ENCODE measurements around the gene COPS9.

The COPS9 gene

DNA sequence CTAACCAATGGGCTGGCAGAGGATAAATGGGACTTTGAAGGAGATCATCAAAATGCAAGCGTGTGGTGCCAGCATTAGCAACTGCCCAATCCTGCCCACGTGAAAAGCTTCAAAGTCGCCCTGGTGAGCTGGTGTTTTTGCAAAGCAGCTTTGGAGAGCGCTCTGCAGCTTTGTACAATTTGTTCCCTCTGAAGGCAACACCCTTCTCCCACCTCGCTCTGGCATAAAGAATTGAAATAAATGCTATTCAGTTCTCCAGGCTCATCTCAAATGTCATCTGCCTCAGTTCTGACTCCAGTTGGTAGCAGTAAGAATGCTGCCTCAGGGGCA, 3.5 kb downstream of the COPS9 start:
- DNase-seq, result no peak

DNA sequence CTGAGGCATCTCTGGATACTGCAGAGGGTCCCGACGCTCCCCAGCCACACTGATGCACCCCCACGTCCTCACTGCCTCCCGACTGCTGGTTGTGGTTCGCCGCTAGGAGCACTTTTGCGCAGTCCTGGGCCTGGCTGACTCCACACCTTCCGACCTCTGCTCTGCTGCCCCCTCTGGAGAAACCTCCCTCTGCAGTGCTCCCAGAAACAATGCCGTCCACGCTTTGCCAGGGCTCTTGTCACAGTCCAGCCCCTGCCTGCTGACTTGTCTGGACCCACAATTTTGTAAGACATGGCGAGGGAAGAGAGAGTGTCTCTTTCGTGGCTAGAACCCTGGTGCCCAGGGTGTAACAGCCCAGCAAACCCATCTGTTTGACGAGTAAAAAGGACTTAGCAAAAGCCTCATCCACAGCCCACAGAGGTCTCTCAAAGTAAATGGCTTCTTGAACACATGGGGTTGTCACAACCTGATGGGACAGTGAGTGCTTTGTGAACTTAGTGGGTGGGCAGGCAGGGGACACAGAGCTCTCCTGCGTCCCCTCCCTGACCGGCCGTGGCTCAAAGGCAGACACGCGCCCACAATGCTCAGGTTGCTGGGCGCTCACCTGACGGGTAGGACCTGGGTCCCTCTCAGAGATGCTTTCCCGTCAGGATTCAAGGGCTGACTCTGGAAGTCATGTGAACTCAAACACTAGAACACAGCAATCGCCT, 4.0 kb downstream of the COPS9 start:
- no peak for DNase-seq

DNA sequence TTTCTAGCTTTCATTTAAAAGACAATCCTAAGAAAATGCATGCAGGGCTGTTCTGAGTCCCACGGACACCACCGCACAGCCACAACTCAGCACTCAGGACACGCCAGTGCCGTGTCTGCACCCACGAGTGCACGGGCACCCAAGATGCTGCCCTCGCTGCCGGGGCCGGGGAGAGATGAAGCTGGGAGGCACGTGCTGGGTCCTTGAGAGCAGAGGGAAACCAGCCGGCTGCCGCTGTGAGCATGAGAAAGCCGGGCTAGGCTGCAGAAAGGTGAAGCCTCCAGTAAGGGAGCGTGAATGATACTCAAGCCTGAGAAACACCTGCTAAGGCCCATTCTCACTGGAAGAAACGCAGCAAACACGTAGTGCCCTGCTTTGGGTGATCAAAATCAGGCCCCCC, 4.8 kb downstream of the COPS9 start:
- no peak for DNase-seq

DNA sequence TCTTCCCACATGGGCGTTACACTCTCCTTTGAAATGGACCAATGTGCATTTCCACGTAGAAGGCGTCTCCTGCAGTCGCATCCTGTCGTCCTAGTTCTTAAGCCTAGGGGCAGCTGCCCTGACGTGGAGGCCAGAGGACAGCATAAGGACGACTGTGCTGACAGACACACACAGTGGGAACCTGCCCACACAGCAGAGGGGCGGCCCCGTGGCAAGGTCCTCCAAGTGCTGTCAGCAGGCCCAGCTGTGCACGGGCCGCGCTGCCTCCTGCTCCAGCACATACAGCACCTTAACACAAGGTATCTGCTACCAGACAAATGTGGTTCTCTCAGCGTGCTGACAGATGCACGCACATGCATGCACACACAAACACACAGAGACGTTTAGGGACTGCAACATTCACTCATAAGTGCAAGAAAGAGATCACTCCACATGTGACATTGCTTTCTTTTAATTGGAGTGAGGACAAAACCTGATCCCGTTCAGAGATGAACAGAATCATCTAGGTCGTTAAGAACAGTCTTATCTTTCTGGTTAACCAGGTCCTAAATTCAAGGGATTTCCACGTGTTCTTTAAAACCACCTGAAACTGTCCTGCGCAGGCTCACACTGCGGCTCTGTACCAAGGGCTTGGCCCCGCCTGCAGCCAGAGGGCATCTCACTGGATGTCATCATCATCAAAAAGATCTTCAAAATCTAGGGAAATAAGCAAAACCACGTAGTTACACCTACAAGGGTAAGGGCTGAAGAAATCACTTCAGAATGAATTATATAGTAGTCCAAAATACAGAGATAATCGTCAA, 5.5 kb downstream of the COPS9 start:
- no peak for DNase-seq

DNA sequence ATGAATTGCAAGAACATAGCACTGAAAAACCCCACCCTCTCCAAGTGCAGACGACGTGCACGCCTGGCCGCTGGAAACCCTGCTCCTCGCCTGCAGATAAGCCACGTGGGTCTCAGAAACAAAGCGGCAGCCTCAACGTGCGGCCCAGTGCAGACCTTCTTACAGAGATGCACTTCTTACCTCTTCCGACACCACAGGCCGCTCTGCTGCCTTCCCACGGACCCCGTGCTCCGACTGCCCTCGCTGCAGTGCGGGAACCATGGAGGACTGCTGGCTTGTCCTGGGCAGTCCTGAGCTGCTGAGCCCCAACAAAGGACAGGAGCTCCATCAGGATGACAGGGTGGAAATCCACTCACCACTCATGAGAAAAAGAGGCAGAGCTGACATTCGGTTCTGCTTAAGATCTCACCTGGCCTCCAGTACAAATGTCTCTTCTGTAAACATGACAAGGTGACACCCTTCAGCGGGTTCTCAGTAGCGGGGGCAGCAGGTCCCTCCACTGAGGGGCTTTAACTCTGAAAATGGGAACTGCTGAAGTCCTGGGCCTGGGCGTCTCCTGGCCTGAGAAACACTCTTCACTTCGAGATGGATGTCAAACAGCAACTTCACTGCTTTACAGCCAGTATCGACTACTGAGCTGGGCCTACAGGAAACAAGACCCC, 6.2 kb downstream of the COPS9 start:
- DNase-seq, result no peak

DNA sequence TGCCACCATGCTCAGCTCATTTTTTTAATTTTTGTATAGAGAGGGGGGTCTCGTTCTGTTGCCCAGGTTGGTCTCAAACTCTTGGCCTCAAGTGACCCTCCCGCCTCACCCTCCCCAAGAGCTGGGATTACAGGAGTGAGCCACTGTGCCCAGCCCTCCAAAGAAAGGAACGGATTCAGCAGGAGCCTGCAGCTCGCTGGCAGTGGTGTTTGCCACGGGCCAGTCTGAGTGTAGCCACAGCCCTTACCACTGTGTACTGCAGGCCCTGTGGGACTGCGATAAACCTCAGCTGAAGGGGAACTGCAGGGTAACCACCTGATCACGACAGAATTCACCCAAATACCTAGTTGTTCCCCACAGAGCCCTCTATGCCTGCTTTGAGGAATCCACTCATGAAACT, 6.8 kb downstream of the COPS9 start:
- DNase-seq, result no peak

DNA sequence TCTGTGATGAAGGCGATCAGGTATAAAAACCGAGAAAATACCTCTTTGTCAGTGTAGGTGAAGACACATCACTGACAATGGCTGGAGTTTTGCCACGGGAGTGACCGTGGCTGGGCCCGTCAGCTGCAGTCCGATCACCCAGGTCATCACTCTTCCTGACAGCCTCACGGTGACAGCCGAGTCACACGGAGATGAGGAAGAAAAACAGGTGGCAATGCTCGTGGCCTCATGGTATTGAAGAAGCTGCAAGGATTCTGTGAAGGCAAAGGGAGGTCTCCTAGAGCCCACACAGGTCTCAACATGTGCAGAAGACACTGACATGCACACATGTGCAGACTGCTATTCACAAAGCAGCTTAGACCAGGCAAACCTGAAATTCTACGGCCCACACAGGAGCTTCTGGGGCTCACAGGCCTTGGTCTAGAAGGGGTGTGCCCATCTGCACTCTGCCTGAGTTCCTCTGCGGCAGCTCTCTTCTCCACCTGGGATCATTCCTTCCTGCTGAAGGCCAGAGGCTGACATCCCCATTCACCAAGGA, 7.4 kb downstream of the COPS9 start:
- no peak for DNase-seq

DNA sequence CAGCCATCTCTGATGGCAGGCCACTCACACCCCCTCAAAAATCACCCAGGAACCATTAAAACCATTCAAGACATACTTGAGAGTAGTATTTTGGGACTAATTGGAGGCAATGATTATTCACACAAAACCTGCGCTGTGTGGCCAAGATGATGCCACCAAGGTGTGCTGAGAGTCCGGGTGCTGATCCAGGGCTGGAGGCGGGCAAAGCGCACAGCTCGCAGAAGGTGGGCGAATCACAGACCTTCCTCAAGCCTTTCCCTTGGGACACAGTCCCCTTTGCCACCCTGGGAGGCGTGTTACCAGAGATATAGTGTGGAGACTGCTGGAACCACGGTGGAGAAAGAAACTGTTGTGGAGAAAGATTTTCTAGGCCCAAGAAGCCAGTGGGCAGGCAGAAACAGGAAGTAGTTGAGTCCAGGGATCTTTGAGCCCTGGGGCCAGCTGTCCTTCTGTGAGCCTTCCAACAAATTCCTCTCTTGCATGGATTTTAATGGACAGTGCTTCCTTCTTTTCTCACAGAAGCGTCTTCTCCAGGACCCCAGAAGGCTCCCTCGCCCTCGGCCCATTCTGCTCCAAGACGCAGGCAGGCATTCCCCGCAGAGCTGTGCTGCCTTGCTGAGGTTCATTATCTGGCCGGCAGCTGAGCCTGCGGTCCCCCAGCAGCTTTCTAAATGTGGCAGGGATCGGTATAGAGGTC, 8.0 kb downstream of the COPS9 start:
- DNase-seq, result no peak

DNA sequence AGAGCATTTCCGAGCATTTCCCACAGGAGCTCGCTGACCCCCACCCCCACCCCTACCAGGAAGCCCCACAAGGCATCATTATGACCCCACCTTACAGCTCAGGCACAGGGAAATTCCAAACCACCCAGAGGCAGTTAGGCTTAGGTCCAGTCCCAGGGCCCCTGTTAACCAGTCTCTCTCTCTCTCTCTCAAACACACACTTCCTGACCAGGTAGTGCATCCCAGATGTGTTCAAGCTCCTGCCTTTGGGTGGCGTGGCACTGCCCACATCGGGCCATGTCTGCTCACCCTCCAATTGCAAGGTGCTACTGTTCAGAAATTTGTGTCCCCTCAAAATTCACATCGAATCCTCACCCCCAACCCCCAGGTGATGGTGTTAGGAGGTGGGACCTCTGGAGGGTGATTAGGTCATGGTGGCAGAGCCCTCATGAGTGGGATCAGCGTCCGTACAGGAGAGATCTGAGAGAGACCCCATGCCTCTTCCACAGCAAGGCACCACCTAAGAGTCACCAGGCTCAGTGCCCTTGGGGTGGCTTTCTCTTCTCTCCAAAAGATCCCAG, 8.8 kb downstream of the COPS9 start:
- no peak for DNase-seq

DNA sequence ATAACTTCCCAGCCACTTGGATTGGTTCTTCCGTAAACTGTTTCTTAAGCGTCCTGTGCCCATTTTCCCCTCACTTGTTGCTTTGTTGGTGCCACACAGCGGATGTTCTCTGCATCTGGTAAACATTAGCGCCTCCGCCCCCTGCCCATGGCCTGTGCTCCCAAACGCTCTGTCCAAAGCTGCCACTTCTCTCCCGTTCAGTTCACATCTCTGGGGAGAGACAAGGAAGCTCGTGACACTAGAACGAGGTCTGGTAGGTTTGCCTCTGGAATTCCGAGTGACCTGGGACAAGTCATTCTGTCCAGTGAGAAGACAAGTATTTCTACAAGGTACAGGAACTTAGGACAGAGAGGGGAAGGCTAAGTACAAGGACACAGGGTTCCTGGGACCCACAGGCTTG, 9.4 kb downstream of the COPS9 start:
- no peak for DNase-seq

DNA sequence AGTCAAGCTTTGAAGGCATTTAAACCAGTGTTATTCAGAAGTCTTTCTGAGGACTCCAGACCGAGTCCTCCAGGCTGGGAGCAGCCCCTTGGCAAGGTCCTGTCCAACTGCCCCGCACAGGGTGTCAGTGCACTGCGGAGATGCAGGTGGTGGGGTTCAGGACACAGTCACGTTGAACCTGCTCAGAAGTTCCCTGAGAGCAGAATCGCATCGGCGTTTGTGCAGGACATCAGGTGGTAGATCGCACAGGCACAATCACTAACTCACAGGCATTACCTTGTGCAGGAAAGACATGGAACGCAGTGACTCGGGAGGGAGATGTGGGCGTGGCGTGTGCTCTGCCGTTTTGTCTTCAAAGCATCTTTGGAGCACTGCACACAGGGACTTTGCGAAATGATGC, 10.4 kb downstream of the COPS9 start:
- no peak for DNase-seq

DNA sequence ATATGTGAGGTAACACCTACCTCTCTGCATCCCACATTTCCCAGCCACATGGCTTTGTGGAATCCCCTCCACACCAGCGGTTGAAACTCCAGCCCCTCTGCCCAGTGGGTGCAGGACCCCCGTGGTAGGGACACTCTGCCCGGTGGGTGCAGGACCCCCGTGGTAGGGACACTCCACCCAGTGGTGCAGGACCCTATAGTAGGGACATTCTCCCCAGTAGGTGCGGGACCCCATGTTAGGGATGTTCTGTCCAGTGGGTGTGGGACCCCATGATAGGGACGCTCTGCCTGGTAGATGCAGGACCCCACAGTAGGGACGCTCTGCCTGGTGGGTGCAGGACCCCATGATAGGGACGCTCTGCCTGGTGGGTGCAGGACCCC, 11.5 kb downstream of the COPS9 start:
- no peak for DNase-seq

DNA sequence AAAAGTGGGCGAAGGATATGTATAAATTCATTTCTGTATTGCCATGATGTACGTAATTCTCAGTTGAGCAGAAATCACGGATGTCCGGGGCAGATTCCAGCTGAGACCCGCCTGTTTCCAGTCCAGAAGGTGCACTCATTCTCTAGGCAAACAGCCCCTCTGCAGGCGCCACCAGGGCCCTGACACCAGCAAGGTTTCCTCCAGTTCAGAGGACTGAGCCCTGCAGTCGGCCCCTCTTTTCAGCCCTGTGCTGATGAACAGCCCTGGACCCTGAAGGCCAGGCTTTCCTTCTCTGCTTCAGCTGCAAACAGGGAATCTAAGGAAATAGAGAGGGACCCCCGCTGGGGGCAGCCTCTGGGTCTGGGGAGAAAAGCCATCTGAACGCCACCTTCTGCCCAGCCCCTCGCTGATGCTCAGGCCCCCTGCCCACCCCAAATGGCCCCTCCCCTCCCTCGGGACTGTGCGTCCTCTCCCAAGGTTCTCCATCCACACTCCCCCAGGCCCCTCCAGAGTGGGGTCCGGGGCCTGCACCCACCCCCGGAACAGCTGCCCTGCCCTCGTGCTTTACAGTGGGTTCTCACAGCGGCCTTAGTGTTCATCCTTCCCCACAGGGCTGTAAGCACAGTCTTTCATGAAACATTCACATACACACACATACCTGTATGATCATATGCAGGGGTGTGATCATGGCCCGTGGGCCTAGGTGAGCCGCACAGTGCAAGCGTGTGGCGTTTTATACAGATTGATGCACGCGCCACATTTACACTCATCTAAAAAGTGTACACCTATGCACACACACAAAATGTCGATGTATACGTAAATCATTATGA, 12.1 kb downstream of the COPS9 start:
- no peak for DNase-seq

DNA sequence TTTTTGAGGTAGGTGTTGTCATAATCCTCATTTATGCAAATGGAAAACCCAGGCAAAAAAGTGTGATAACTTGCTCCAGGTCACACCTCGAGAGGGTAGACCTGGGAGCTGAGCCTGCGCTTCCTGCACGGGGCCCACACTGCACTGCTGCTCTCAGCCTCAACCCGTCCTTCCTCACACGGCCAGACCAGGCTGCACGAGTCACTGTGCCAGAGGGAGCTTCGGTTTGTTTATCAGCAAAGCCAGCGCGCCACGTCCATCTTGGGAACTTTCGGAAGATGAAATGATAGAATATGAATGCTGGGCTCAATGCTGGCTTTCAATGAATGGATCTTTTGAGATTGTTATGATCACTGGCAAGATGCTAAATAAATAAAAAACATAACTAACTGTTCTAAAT, 14.4 kb downstream of the COPS9 start:
- no peak for DNase-seq

DNA sequence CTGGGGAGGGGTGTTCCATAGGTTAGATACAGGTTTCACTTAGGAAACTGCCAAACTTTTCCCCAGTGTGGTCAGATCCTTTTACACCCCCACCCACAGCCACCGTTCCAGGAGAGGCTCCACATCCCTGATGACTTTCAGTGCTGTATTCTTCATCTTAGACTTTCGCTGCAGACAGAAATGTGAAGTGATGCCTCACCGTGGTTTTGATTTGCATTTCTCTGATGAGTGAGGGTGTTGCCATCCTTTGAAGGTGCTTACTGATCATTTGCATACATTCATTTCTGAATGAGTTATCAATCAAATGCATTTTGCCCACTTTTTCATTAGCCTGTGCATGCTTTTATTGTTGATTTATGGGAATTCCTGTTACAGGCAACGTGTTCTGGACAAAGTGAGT, 14.9 kb downstream of the COPS9 start:
- DNase-seq, result no peak

DNA sequence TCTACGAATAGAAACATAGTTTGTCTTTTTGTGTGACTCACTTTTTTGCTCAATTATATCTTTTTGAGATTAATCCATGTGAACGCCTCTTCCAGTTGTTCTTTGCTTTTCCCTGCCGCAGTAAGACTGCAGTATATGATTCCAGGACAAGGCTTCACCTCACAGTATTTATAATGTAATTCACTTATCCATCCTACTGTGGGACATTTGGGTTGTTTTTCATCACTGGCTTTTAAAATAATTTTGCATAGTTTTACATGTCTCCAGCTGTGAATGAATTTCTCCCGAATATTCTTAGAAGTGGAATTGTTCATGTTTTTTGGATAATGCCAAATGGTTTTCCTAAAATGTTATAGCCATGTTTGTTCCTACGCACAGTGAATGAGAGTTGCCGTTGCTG, 21.9 kb downstream of the COPS9 start:
- no peak for DNase-seq

DNA sequence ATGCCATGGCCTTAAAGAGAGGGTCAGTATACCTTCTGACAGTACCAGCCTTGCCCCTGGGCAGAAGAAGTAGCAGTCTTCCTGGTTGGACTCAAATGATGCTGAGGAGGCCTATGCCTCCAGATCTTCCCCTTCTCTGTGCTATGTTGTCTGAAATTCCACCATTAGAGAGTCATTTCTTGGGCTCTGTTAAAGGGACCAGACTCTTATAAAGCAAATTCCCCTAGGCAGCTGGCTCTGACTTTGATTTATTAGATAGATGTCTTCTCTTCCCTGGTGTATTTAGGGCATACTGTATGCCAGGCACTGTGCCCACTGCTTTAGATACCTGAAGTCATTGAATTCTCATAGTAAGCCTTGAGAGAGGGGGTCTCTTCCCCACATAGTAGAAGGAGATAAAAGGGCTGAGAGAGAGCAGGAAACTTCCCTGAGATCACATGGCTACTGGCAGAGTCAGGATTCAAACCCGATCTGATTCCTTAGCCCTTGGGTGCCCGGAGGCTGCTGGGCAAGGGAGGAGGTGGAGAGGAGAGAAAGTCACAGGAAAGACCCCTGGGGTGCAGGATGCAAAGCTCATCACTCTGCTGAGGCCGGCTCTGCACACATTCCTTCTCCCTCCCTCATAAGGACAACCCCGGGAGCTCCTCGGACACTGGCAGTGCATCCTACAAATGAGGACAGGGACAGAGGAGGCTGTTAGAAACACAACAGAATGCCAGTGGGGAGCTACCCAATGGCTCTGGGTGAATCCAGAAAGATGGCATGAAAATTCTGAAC, 23.0 kb downstream of the COPS9 start:
- DNase-seq, result no peak

DNA sequence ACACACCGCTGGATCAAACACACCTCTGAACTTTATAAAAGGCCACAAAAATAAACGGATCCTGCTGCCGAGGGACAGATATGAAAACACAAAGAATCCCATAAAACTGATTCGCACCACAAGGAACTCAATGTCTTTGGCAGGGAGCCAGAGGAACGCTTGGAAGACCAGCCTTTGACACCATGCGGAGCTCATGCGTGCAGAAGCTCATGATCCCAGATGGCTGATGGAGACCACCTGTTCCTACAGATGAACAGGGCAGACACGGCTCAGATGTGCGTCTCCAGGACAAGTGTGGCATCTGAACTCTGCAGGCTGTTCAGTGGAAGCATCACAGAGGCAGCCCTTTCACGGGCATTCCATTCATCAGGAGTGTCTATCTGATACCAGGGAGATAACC, 24.9 kb downstream of the COPS9 start:
- DNase-seq, result no peak

DNA sequence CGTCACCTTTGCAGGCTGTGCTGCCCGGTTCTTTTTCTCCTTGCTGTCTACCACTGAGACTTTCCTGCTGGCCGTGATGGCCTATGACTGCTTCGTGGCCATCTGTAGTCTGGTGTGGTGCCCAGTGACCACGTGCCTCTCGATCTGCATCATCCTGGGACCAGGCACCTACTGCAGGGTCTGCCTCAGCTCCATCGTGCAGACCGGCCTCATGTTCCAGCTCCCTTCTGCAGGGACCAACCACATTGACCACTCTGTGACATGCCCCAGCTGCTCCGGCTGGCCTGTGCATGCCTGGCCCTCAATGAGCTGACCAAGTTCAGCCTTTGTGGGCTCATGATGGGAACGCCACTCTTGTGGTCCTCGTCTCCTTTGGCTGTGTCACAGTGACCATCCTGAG, 26.7 kb downstream of the COPS9 start:
- DNase-seq, result no peak

DNA sequence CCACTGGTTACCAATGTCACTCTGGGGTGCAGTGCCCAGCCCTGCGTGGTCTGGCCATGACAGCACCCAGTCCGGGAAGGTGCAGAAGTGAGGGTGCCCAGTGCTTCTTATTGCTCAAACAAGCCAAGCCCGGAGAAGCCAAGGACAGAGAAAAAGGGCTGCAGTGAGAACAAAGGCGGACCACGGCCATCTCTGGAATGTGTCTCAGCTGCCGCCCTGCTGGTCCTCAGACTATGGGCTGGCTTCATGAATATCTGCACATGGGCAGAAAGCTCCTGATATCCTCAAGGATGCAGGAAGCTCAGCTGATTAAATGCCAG, 28.7 kb downstream of the COPS9 start:
- no peak for DNase-seq

DNA sequence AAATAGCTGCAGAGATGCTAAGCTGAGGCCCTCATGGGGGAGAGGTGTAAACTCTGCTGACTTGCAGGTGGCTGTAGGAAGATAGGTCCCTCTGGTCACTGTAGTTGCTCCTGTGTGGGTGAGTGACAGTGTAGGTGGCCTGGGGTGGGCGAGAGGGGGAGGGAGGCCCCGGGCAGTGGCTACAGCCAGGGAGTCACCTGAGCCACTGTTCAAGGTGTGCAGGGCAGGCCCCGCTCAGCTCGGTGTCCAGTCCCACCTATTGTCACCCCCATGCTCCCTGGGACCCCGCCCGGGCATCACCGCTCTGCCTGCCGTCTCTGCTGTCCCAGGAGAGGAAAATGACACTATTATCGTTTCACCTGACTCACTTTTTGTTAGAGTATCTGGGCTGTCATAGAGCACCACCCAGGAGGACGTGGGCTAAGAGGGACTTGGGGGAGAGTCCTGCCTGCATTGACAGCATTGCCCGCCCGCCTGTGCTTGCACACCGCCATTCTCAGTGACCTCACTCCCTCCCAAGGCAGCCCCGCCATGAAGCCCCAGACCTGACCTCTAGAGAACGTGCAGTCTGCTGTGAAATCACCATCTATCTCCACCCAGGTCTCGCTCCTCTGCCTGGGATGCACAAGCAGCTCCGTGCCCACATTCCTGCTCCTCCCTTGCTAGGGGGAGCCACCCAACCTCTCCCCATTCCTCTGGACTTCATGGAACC, 29.2 kb downstream of the COPS9 start:
- DNase-seq, result no peak
